Measurements from ENCODE around the gene UBAP1. TPM values are rescaled to one million over a fixed set of nuclear protein-coding genes. Genes with fewer than 3 reads are reported as not detected.
"Not testable (repeated sequence)": the region's sequence is repeated elsewhere in the genome, so short reads cannot be mapped to it uniquely, and the experiment has no call there.

The UBAP1 gene
- total RNA-seq, 1 donor from 2014 or later = 32.5 TPM

DNA sequence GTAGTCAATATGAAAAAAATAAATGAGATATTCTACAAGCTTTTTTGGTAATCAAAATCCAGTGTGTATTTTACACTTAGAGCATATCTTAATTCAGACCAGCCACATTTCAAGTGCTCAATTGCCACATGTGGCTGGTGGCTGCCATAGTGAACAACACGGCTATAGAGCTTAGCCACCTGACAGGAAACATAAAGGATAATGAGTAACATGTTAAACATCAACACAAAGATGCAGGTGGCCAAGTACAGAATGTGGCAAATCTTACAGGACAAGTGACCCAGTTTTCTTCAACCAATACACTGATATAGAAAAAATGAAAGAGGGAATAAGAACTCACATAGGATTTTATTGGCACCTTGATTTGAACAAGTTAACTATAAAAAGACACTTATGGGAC is 88.8 kb downstream of the UBAP1 start:
- no peak overlapping the region for H3K4me3 Mint-ChIP-seq (ENCODE audit: unreplicated experiment)
- H3K36me3 Mint-ChIP-seq (ENCODE audit: low read depth, unreplicated experiment) = no peaks in the 10 kb centered on the region
- peaks cover 3% of the 10 kb centered on the region for H3K4me1 Mint-ChIP-seq (ENCODE audit: unreplicated experiment)
- no peak overlapping the region for H3K27ac Mint-ChIP-seq (ENCODE audit: unreplicated experiment)
- no peak for DNase-seq (ENCODE audit: low spot score)
- no peaks in the 10 kb centered on the region for H3K9me3 Mint-ChIP-seq (ENCODE audit: unreplicated experiment)
- no peaks in the 10 kb centered on the region for H3K27me3 Mint-ChIP-seq (ENCODE audit: unreplicated experiment)
- TF ChIP-seq, protein P1, sequence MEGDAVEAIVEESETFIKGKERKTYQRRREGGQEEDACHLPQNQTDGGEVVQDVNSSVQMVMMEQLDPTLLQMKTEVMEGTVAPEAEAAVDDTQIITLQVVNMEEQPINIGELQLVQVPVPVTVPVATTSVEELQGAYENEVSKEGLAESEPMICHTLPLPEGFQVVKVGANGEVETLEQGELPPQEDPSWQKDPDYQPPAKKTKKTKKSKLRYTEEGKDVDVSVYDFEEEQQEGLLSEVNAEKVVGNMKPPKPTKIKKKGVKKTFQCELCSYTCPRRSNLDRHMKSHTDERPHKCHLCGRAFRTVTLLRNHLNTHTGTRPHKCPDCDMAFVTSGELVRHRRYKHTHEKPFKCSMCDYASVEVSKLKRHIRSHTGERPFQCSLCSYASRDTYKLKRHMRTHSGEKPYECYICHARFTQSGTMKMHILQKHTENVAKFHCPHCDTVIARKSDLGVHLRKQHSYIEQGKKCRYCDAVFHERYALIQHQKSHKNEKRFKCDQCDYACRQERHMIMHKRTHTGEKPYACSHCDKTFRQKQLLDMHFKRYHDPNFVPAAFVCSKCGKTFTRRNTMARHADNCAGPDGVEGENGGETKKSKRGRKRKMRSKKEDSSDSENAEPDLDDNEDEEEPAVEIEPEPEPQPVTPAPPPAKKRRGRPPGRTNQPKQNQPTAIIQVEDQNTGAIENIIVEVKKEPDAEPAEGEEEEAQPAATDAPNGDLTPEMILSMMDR (IDR thresholded peaks at IDR 0.05; ENCODE audit: unreplicated experiment) = no peak

DNA sequence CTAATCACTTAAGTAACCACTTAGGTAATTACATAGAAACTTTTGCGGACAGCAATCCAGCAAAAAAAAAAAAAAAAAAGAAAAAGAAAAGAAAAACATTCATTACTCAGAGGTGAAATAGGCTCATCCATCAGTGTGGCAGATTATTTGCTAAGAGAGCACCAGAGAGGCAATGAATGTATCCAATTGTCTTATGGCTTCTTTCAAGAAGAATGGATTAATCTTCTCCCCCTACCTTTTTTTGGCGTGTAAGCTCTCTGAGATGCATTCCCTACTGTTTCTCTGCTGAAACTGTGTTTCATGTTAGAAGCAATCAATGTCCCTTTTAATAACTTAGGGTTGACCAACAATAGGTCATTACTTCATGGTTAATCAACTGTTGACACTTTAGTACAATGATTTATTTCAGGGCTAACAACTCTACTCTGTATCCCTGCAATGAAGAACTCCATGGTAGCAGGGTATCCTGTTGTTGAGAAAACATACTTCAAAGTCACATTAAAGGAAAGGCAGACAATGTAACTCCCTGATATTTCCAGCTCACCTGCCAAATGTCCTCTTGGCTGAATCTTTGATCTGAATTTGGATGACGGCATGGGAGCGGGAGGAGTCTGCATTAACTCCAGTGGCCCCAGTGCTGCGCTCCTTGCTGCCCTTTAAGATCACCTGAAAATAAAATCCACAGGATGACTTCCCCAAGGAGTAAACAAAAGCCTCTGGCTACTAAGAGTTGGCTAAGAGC is 92.6 kb downstream of the UBAP1 start:
- Mint-ChIP-seq H3K27me3 (ENCODE audit: unreplicated experiment) (no peaks in the 10 kb centered on the region), H3K4me3 (ENCODE audit: unreplicated experiment) (no peak overlapping the region), H3K4me1 (ENCODE audit: unreplicated experiment) (no peaks in the 10 kb centered on the region), H3K27ac (ENCODE audit: unreplicated experiment) (no peak overlapping the region), H3K36me3 (ENCODE audit: low read depth, unreplicated experiment) (no peaks in the 10 kb centered on the region), H3K9me3 (ENCODE audit: unreplicated experiment) (no peaks in the 10 kb centered on the region)
- DNase-seq (ENCODE audit: low spot score) = no peak
- TF ChIP-seq, protein P1 (IDR thresholded peaks at IDR 0.05; ENCODE audit: unreplicated experiment) = no peak

DNA sequence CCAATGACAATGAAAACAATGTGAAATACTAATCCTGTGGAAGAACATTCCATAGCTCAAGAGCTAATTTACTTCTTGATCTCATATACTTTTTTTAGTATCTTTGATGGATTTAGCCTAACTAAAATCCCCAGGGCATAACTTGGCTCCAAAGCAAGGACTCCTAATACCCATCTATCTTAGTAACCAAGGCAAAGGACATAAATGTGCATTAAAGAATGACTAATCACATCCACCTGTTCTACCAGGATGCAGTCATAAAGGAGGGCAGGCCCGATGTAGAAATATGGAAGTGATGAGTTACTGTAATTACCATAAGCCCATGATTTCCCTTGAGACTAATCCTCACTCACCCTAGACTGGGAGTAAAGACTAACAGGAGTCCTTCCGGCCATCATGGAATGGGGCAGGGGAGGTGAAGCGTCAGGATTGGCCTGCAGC is 93.3 kb downstream of the UBAP1 start:
- no peak overlapping the region for H3K4me3 Mint-ChIP-seq (ENCODE audit: unreplicated experiment)
- no peaks in the 10 kb centered on the region for H3K36me3 Mint-ChIP-seq (ENCODE audit: low read depth, unreplicated experiment)
- no peak for DNase-seq (ENCODE audit: low spot score)
- no peaks in the 10 kb centered on the region for H3K4me1 Mint-ChIP-seq (ENCODE audit: unreplicated experiment)
- TF ChIP-seq, protein P1 (IDR thresholded peaks at IDR 0.05; ENCODE audit: unreplicated experiment) = no peak
- H3K27me3 Mint-ChIP-seq (ENCODE audit: unreplicated experiment) = no peaks in the 10 kb centered on the region
- H3K27ac Mint-ChIP-seq (ENCODE audit: unreplicated experiment) = no peak overlapping the region
- H3K9me3 Mint-ChIP-seq (ENCODE audit: unreplicated experiment) = no peaks in the 10 kb centered on the region

DNA sequence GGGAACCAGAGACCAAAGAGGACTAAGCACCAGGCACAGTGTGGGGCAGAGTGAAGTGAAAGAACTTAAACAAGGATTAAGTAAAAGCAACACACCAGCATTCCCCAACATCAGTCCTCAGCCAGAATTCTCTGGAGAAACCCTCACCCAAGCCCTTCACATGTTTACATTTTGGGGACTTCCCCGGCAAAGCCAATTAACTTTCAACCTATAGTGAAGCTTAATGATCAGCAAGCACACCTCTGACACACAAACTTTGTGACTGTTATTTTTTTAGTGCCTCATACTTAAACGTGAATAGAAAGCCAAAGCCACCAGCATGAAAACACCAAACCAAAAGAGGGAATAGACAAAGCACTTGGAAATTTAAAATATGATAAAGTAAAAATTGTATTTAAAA is 94.7 kb downstream of the UBAP1 start:
- not testable (repeated sequence) for H3K9me3 Mint-ChIP-seq (ENCODE audit: unreplicated experiment); H3K27ac Mint-ChIP-seq (ENCODE audit: unreplicated experiment); H3K27me3 Mint-ChIP-seq (ENCODE audit: unreplicated experiment); H3K36me3 Mint-ChIP-seq (ENCODE audit: low read depth, unreplicated experiment); DNase-seq (ENCODE audit: low spot score); H3K4me3 Mint-ChIP-seq (ENCODE audit: unreplicated experiment); H3K4me1 Mint-ChIP-seq (ENCODE audit: unreplicated experiment)

DNA sequence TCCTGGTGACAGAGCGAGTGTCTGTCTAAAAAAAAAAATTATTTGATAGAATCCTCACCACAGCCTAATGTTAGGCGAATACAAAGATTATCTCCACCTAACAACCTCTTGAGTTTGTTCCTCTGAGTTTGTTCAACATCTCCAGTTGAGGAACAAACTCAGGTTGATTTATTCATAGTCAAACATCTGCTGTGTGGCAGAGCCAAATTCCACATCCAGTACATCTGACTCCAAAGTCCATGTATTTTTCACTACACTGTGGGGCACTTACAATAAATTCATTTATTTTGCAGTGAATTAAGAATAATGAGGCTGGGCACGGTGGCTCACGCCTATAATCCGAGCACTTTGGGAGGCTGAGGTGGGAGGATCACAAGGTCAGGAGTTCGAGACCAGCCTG is 97.0 kb downstream of the UBAP1 start:
- Mint-ChIP-seq H3K4me1 (ENCODE audit: unreplicated experiment) (peaks cover 12% of the 10 kb centered on the region), H3K27me3 (ENCODE audit: unreplicated experiment) (no peaks in the 10 kb centered on the region), H3K4me3 (ENCODE audit: unreplicated experiment) (no peak overlapping the region), H3K27ac (ENCODE audit: unreplicated experiment) (no peak overlapping the region), H3K9me3 (ENCODE audit: unreplicated experiment) (no peaks in the 10 kb centered on the region), H3K36me3 (ENCODE audit: low read depth, unreplicated experiment) (no peaks in the 10 kb centered on the region)
- TF ChIP-seq, protein P1 (IDR thresholded peaks at IDR 0.05; ENCODE audit: unreplicated experiment) = no peak
- no peak for DNase-seq (ENCODE audit: low spot score)
